HG02852 (cell line): ENCODE measurements around the gene AATK.

Experiments used
- ATAC-seq: cut with Tn5 transposase; IDR thresholded peaks from one replicate; pipeline ENCODE4 v1.9.1; 2021; ENCODE audit warnings: mild to moderate bottlenecking, moderate library complexity; ENCODE audit not compliant: unreplicated experiment

Gene AATK

DNA sequence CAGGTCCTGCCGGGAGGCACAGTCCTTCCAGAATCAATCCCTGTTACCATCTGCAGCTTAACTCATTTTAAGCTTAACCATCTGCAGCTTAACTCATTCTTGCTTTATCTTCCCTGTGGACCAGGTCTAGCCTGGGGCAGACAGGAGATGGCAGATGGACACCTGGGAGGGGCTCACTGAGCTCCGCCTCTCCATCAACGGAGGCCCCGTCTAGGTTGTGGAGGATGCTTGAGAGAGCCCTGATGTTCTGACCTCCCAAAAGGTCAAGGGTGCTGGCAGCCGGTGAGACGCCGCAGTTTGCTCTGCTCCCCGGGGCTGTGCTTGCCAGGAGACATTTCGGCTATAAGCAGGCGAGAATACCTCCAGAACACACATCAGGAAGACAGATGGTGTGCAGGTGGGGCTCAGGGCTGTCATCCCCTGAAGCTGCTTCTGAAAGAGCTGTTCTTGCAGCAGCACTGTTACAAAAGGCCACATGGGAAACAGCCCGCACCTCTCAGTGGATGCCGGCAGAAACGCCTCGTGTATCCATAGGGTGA lies 89.8 kb downstream of the AATK start:
- no peak for ATAC-seq

DNA sequence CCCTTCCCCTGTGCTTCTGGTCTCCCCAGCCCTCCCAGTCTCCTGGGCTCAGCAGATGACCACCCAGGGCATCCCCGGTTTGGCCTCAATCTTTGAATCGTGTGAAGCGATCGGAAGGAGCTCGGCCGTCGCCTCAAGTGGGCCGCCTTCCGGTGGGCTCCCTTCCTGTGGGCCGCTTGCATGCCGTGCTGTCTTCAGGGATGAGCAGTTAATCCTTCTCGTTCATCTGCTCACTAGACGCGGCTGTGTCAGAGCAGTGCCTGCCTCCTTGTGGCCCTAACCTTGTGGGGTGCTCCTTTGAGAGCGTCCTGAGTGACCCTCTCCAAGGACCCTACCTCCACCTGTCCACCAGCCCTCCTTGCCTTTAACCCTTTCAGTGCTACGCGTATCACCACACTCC lies 90.7 kb downstream of the AATK start:
- no peak for ATAC-seq

GRCh38 chr17:81074875-81075274 lies 91.1 kb downstream of the AATK start:
- no peak for ATAC-seq

DNA sequence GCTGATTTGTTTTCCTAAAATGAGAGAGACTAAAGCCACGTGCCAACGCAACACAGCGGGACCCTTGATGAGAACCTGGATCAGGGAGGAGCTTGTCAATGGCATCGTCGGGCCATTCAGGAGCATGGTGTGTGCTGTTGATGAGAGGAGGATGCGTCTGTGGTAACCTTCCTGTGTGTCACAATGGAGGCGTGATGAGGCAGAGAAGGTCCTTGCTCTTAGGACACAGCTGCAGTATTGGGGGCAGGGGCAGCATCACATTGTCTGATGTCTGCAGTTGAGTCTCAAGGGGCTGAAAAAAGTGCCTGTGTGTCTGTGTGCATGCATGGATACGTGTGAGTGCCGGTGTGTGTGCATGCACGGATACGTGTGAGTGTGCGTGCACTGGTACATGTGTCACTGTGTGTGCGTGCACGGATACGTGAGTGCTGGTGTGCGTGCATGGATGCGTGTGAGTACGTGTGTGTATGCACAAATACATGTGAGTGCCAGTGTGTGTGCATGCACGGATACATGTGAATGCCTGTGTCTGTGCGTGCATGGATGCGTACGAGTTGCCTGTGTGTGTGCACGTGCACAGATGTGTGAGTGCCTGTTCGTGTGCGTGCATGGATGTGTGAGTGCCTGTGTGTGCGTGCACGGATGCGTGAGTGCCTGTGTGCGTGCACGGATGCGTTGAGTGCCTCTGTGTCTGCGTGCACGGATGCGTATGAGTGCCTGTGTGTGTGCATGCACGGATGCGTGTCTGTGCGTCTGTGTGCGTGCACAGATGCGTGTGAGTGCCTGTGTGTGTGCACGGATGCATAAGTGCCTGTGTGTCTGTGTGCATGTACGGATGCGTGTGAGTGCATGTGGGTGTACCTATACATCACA lies 91.8 kb downstream of the AATK start:
- no peak for ATAC-seq

- no peak for ATAC-seq
Observed at GRCh38 chr17:81071761-81072741, 94.0 kb downstream of the AATK start.

DNA sequence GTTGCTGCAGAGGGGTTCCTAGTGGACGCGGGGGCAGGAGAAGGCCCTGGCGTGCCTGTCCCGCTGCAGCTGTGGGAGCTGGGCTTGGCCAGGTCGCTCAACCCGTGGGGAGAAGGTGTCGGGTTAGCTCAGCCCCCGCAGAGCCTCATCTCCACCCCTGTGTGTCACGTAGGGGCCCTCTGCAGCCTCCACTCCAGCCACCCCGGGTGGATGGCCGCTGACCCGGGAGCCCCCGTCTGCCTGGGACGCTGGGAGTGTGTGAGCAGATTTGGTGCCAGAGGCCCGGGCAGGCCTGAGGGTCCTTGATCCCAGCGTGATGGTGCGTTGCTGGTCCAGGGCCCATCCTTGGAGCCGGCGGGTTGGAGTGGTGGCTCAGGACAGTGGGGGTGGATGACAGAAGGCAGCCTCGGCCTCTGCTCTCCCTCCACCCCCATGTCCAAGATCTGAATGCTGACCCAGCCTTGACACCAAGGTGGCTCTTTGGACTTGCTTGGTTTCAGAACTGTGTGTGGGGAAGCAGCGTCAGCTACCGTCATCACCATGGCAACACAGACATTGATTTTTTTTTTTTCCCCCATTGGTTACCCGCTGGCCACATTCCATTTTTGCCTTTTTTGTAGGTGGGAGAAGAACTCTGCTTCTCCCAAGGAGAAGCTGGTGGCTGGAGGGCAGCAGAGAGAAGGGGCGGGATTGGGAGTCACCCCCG lies 95.3 kb downstream of the AATK start:
- no peak for ATAC-seq

GRCh38 chr17:81069135-81069645 lies 96.8 kb downstream of the AATK start:
- ATAC-seq = no peak

DNA sequence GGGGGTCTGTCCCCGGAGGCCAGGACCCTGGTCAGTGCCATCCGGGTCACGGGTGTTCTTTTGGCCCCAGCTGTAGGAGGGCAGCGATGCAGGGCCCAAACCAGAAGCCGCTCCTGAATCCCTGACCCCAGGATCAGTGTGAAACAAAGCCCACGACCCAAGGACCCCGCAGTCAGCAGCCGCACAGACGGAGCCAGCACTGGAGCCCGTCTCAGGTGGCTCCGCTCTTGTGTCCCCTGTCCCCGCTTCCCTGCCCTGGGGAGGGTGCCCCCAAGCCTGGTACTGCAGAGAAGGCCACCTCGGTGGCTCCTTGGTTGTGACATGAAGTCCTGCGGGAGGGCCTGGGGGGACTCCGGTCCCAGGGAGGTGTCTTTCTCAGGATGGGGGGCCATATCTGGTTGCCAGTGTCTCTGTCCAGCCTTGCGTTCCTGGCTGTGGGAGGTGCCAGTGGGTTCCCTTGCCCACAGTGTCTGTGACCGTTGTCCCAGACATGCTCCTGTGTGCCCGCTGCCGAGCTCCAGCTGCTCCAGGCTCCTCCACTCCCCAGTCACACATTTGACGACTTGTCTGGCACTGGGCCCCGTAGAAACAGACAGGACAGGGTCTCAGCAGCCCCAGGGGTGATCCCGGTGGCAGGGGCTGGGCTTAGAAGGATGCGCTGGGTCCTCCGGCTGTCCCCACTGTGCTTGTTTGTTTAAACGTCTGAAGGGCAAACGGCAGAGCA lies 97.4 kb downstream of the AATK start:
- ATAC-seq = no peak

DNA sequence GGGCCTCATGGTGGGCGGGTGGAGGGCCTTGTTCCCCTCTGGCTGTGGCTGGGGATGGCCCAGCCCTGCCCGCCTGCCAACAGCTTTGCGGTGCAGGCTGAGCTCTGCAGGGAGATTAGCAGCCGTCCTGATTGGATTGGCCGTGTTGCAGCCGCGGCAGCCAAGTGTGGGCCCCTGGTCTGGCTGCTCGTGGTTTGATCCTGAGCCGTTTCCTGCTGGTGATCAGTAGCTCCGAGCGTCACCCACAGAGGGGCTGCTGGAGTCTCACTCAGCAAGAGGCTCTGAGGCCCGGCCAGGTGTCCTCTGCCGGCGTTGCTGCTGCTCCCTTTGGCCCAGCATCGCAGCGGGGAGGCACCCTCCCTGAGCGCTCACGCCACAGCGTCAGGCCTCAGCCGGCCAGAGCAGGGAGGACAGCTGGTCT lies 98.6 kb downstream of the AATK start:
- no peak for ATAC-seq
